EL (cell line): ENCODE measurements around the gene MRPL4.

Experiments used
- DNase-seq: peaks from one replicate; pipeline ENCODE4 v3.0.0-alpha.2; 2016

The MRPL4 gene

GRCh38 chr19:10251792-10252694 is at the start of gene MRPL4:
MRPL4 (plus strand) TSS chr19:10252214; CDS start chr19:10252254, 40 bp downstream.
- peak; percentile 99 for DNase-seq

- no peak for DNase-seq
These were observed 48.3 kb upstream of the MRPL4 start for GRCh38 chr19:10203686-10204085.

GRCh38 chr19:10205636-10206035 is 46.4 kb upstream of the MRPL4 start:
- no peak for DNase-seq

GRCh38 chr19:10206226-10206885 is 45.7 kb upstream of the MRPL4 start:
- peak; percentile 74 for DNase-seq

GRCh38 chr19:10207026-10207425 is 45.0 kb upstream of the MRPL4 start:
- DNase-seq = no peak

GRCh38 chr19:10209315-10209714 is 42.7 kb upstream of the MRPL4 start:
- DNase-seq = peak; percentile 59

GRCh38 chr19:10211061-10211460 is 41.0 kb upstream of the MRPL4 start:
- DNase-seq = no peak

- DNase-seq = no peak
These were observed 40.3 kb upstream of the MRPL4 start for GRCh38 chr19:10211691-10212090.

GRCh38 chr19:10214784-10215183 is 37.2 kb upstream of the MRPL4 start:
- peak; percentile 67 for DNase-seq

GRCh38 chr19:10217085-10217484 is 34.9 kb upstream of the MRPL4 start:
- no peak for DNase-seq

GRCh38 chr19:10219678-10220077 is 32.3 kb upstream of the MRPL4 start:
- DNase-seq = peak; percentile 55

GRCh38 chr19:10220695-10221094 is 31.3 kb upstream of the MRPL4 start:
- DNase-seq = no peak

- no peak for DNase-seq
These were observed 29.7 kb upstream of the MRPL4 start for GRCh38 chr19:10222201-10222890.

- DNase-seq = no peak
These were observed 28.4 kb upstream of the MRPL4 start for GRCh38 chr19:10223488-10224213.

GRCh38 chr19:10224337-10224736 is 27.7 kb upstream of the MRPL4 start:
- DNase-seq = no peak

- DNase-seq = no peak
These were observed 26.0 kb upstream of the MRPL4 start for GRCh38 chr19:10226021-10226375.

- DNase-seq = peak; percentile 70
These were observed 25.5 kb upstream of the MRPL4 start for GRCh38 chr19:10226376-10227025.

- DNase-seq = no peak
These were observed 24.7 kb upstream of the MRPL4 start for GRCh38 chr19:10227026-10227971.

GRCh38 chr19:10228393-10228792 is 23.6 kb upstream of the MRPL4 start:
- no peak for DNase-seq

GRCh38 chr19:10228920-10229319 is 23.1 kb upstream of the MRPL4 start:
- peak; percentile 44 for DNase-seq

GRCh38 chr19:10230173-10230860 is 21.7 kb upstream of the MRPL4 start:
- DNase-seq = peak; percentile 37
